OCI-LY1 (cell line): ENCODE measurements around the gene RGP1.

Experiments
- H2AFZ ChIP-seq: fragments of 200-600 bp; sonication (generic), shearing (Covaris generic); 2 replicates; pipeline ENCODE4 v1.6.0; 2014; ENCODE audit warnings: antibody characterized with exemption, mild to moderate bottlenecking, low read length
- H3F3A ChIP-seq: fragments of 200-600 bp; sonication (generic), shearing (Covaris generic); 2 replicates; pipeline ENCODE4 v1.6.0; 2014; ENCODE audit warnings: mild to moderate bottlenecking, antibody characterized with exemption, low read length, moderate library complexity; ENCODE audit not compliant: insufficient read depth
- H3K27ac ChIP-seq: fragments of 200-600 bp; sonication (generic); 2 replicates; pipeline ENCODE4 v1.5.1; 2014; ENCODE audit warnings: low read length, mixed run types, mild to moderate bottlenecking, low read depth; ENCODE audit not compliant: poor library complexity, severe bottlenecking
- H3K27me3 ChIP-seq: fragments of 200-600 bp; sonication (generic); 2 replicates; pipeline ENCODE4 v1.6.0; 2014; ENCODE audit warnings: antibody characterized with exemption, mild to moderate bottlenecking, low read length, moderate library complexity; ENCODE audit not compliant: insufficient read depth
- H3K36me3 ChIP-seq: fragments of 200-600 bp; sonication (generic); 2 replicates; pipeline ENCODE4 v1.6.1; 2014; ENCODE audit warnings: mild to moderate bottlenecking, antibody characterized with exemption, low read length, moderate library complexity, mixed read lengths; ENCODE audit not compliant: insufficient read depth
- H3K4me1 ChIP-seq: fragments of 200-600 bp; sonication (generic); 2 replicates; pipeline ENCODE4 v1.5.1; 2014; ENCODE audit warnings: mild to moderate bottlenecking, low read length, moderate library complexity; ENCODE audit not compliant: insufficient read depth, severe bottlenecking
- H3K4me2 ChIP-seq: fragments of 200-600 bp; sonication (generic), shearing (Covaris generic); 2 replicates; pipeline ENCODE4 v1.6.1; 2014; ENCODE audit warnings: low read length
- H3K4me3 ChIP-seq: fragments of 200-600 bp; sonication (generic); 2 replicates; pipeline ENCODE4 v1.5.1; 2014; ENCODE audit warnings: low read length, low read depth, mild to moderate bottlenecking, mixed read lengths; ENCODE audit not compliant: poor library complexity, severe bottlenecking
- H3K79me2 ChIP-seq: fragments of 200-600 bp; shearing (Covaris generic); 2 replicates; pipeline ENCODE4 v1.6.1; 2016; ENCODE audit warnings: mixed run types, low read length, mixed read lengths; ENCODE audit not compliant: insufficient read depth
- H3K9ac ChIP-seq: fragments of 200-600 bp; sonication (generic), shearing (Covaris generic); 2 replicates; pipeline ENCODE4 v1.6.1; 2014; ENCODE audit warnings: mild to moderate bottlenecking, low read length, mixed read lengths
- H3K9me2 ChIP-seq: fragments of 200-600 bp; sonication (generic), shearing (Covaris generic); 2 replicates; pipeline ENCODE4 v1.6.1; 2014; ENCODE audit warnings: low read depth, mild to moderate bottlenecking, low read length, mixed read lengths
- H3K9me3 ChIP-seq: fragments of 200-600 bp; shearing (Covaris generic); 2 replicates; pipeline ENCODE4 v1.6.1; 2014; ENCODE audit warnings: low read length, mixed read lengths
- H4K20me1 ChIP-seq: fragments of 200-600 bp; sonication (generic), shearing (Covaris generic); 2 replicates; pipeline ENCODE4 v1.6.0; 2016; ENCODE audit warnings: mild to moderate bottlenecking, low read length; ENCODE audit not compliant: insufficient read depth
- CTCF ChIP-seq: fragments of 200-600 bp; sonication (generic), shearing (Covaris generic); IDR thresholded peaks from 2 replicates; pipeline ENCODE4 v1.5.1; 2017; ENCODE audit warnings: mild to moderate bottlenecking, antibody characterized with exemption, low read length, moderate library complexity, mixed read lengths
- EZH2 ChIP-seq: fragments of 200-600 bp; sonication (generic), shearing (Covaris generic); IDR thresholded peaks from 2 replicates; pipeline ENCODE4 v1.8.0; 2017; ENCODE audit warnings: borderline replicate concordance, mixed run types, mild to moderate bottlenecking, antibody characterized with exemption, low read length, moderate library complexity, mixed read lengths

RGP1 gene

GRCh38 chr9:35753466-35753865 is 4.4 kb downstream of the RGP1 start:
- no peaks in the 10 kb centered on the region for H3K27me3 ChIP-seq
- TF ChIP-seq EZH2 = no peak
- no peak for TF ChIP-seq CTCF
- peaks cover 32% of the 10 kb centered on the region for H3K4me1 ChIP-seq
- no peaks in the 10 kb centered on the region for H3K9me2 ChIP-seq
- H3K79me2 ChIP-seq = peaks cover 1% of the 10 kb centered on the region
- no peaks in the 10 kb centered on the region for H3K9me3 ChIP-seq
- no peak overlapping the region for H2AFZ ChIP-seq
- no peak overlapping the region for H3K27ac ChIP-seq
- no peaks in the 10 kb centered on the region for H3F3A ChIP-seq
- peaks cover 24% of the 10 kb centered on the region; the same call in 1 of the 2 replicates for H3K36me3 ChIP-seq
- H4K20me1 ChIP-seq = no peaks in the 10 kb centered on the region
- H3K9ac ChIP-seq = no peak overlapping the region
- H3K4me3 ChIP-seq = no peak overlapping the region
- no peak overlapping the region for H3K4me2 ChIP-seq

GRCh38 chr9:35754264-35754663 is 5.2 kb downstream of the RGP1 start, which contains the start of gene MSMP:
MSMP (minus strand) TSS chr9:35754276; CDS start chr9:35754129, 147 bp downstream.
- no peaks in the 10 kb centered on the region for H3K79me2 ChIP-seq

GRCh38 chr9:35755071-35755470 is 6.0 kb downstream of the RGP1 start:
- no peaks in the 10 kb centered on the region for H3K27me3 ChIP-seq
- no peak overlapping the region for H3K4me3 ChIP-seq
- no peaks in the 10 kb centered on the region for H3K9me2 ChIP-seq
- H4K20me1 ChIP-seq = no peaks in the 10 kb centered on the region
- H3K27ac ChIP-seq = peak overlapping the region; percentile 91
- no peak overlapping the region for H3K4me2 ChIP-seq
- no peaks in the 10 kb centered on the region for H3K9me3 ChIP-seq
- peaks cover 24% of the 10 kb centered on the region; the same call in 1 of the 2 replicates for H3K36me3 ChIP-seq
- no peaks in the 10 kb centered on the region for H3F3A ChIP-seq
- no peaks in the 10 kb centered on the region for H3K79me2 ChIP-seq
- peaks cover 34% of the 10 kb centered on the region for H3K4me1 ChIP-seq
- H2AFZ ChIP-seq = no peak overlapping the region
- TF ChIP-seq CTCF = no peak
- TF ChIP-seq EZH2 = no peak
- no peak overlapping the region for H3K9ac ChIP-seq

More at GRCh38 chr9:35754264-35754663, 5.2 kb downstream of the RGP1 start, which contains the start of gene MSMP:
- Histone ChIP-seq H3K4me1 (peaks cover 39% of the 10 kb centered on the region), H3K36me3 (peaks cover 24% of the 10 kb centered on the region; the same call in 1 of the 2 replicates), H3K27me3 (no peaks in the 10 kb centered on the region), H4K20me1 (no peaks in the 10 kb centered on the region), H3K27ac (no peak within 1 kb of the TSS), H3K4me3 (no peak within 1 kb of the TSS), H3K9me2 (no peaks in the 10 kb centered on the region), H3K9me3 (no peaks in the 10 kb centered on the region), H3F3A (no peaks in the 10 kb centered on the region), H2AFZ (no peak within 1 kb of the TSS), H3K9ac (no peak within 1 kb of the TSS), H3K4me2 (no peak within 1 kb of the TSS)
- TF ChIP-seq CTCF = no peak
- no peak for TF ChIP-seq EZH2
